Thoracic aorta (tissue), 2 donors: Measurements from ENCODE around the gene HOXB9. TPM values are rescaled to one million over a fixed set of nuclear protein-coding genes. Genes with fewer than 3 reads are reported as not detected.

Experiments used
- ATAC-seq: fragments of 150-250 bp; one replicate; pipeline ENCODE4 v1.8.0; 2017; ENCODE audit warnings: low read depth; ENCODE audit not compliant: insufficient number of reproducible peaks, low FRiP score
- DNase-seq: peaks from one replicate; pipeline ENCODE4 v3.0.0-alpha.2; 2020; ENCODE audit warnings: low spot score
- H3K27ac ChIP-seq, 2 donors: fragments of 200-600 bp; sonication (generic); 1 replicate in 1 of 2; 2 replicates in 1 of 2; pipeline ENCODE4 v1.5.1; 2016; ENCODE audit warnings: mild to moderate bottlenecking in 2 of 2, moderate library complexity in 2 of 2
- H3K27me3 ChIP-seq: fragments of 200-600 bp; sonication (generic); replicated peaks from 2 replicates; pipeline ENCODE4 v1.6.0; 2016; ENCODE audit warnings: mild to moderate bottlenecking; ENCODE audit not compliant: insufficient read depth
- H3K36me3 ChIP-seq: fragments of 200-600 bp; sonication (generic); one replicate; pipeline ENCODE4 v1.5.1; 2016
- H3K4me1 ChIP-seq, 2 donors: fragments of 200-600 bp; sonication (generic); 1 replicate in 1 of 2; 2 replicates in 1 of 2; pipeline versions ENCODE4 v1.5.1 to v1.6.0; 2016; ENCODE audit warnings: low read depth in 2 of 2, mild to moderate bottlenecking in 1 of 2; ENCODE audit not compliant: control insufficient read depth in 1 of 2
- H3K4me3 ChIP-seq: fragments of 200-600 bp; sonication (generic); 2 replicates; pipeline ENCODE4 v1.5.1; 2016; ENCODE audit warnings: mild to moderate bottlenecking
- H3K9me3 ChIP-seq: fragments of 200-600 bp; sonication (generic); 2 replicates; pipeline ENCODE4 v1.5.1; 2016
- total RNA-seq, 2 donors: library from RNA; depleted of rRNA; stranded (reverse); fragments of >200 nt; gene quantifications; one replicate each; pipeline versions ENCODE4 v1.1.0 to v1.2.3, GENCODE V29; 2016
- TF ChIP-seq, protein P1 (sequence below): fragments of 200-600 bp; sonication (generic); IDR thresholded peaks from one replicate; pipeline ENCODE4 v1.5.1; 2019; ENCODE audit warnings: antibody characterized with exemption

HOXB9 gene
- total RNA-seq, 2 donors from 2014 or later: not detected

- H3K9me3 ChIP-seq: no peaks in the 10 kb centered on the region
- H3K27ac ChIP-seq: no peak overlapping the region
- no peak for ATAC-seq
- peaks cover 19% of the 10 kb centered on the region for H3K27me3 ChIP-seq
- no peaks in the 10 kb centered on the region for H3K36me3 ChIP-seq
- no peak overlapping the region for H3K4me3 ChIP-seq
- H3K4me1 ChIP-seq: peaks cover 18 to 29% of the 10 kb centered on the region in 2 donors
- no peak for DNase-seq
- TF ChIP-seq, protein P1, sequence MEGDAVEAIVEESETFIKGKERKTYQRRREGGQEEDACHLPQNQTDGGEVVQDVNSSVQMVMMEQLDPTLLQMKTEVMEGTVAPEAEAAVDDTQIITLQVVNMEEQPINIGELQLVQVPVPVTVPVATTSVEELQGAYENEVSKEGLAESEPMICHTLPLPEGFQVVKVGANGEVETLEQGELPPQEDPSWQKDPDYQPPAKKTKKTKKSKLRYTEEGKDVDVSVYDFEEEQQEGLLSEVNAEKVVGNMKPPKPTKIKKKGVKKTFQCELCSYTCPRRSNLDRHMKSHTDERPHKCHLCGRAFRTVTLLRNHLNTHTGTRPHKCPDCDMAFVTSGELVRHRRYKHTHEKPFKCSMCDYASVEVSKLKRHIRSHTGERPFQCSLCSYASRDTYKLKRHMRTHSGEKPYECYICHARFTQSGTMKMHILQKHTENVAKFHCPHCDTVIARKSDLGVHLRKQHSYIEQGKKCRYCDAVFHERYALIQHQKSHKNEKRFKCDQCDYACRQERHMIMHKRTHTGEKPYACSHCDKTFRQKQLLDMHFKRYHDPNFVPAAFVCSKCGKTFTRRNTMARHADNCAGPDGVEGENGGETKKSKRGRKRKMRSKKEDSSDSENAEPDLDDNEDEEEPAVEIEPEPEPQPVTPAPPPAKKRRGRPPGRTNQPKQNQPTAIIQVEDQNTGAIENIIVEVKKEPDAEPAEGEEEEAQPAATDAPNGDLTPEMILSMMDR: no peak
These were observed 4.5 kb downstream of the HOXB9 start for GRCh38 chr17:48621410-48622392.

GRCh38 chr17:48620461-48621139 lies 5.6 kb downstream of the HOXB9 start:
- Histone ChIP-seq H3K27me3 (peaks cover 21% of the 10 kb centered on the region), H3K4me1 (peaks cover 8 to 20% of the 10 kb centered on the region in 2 donors), H3K27ac (no peak overlapping the region), H3K9me3 (no peaks in the 10 kb centered on the region), H3K36me3 (no peaks in the 10 kb centered on the region), H3K4me3 (no peak overlapping the region)
- DNase-seq (no peak), ATAC-seq (no peak)
- TF ChIP-seq, protein P1: no peak

DNA sequence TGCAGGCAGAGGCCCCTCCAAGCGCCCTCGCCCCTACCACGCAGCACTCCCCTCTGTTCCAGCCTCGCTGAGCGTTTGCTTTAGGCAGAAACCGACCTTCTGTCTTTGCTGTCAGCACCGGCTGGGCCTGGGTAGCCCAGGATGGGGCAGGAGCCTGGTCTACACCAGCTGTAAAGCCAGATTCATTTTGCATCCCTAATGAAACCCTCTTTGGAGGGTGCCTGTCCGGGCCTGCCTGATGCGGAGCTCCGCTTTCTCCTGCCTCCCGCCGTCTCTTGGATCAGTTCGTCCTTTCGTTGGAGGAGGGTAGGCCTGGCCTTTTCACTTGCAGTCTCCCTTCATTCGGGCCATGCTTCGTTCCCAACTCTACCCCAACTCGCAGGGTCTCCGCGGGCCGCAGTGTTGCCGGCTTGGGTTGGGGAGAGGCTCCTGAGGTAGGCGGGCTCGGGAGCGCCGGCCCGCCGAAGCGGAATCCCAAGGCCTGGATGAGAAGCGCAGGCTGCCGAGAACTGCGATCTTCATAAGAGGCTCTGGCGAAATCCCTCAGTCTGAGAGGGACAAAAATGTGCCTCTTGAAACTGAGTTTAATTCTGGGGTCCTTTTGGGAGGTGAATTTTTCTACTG lies 6.2 kb downstream of the HOXB9 start:
- DNase-seq (no peak), ATAC-seq (no peak)
- peaks cover 2 to 13% of the 10 kb centered on the region in 2 donors for H3K4me1 ChIP-seq
- TF ChIP-seq, protein P1: no peak
- H3K4me3 ChIP-seq: no peak overlapping the region
- no peaks in the 10 kb centered on the region for H3K9me3 ChIP-seq
- H3K27ac ChIP-seq: no peak overlapping the region
- no peaks in the 10 kb centered on the region for H3K36me3 ChIP-seq
- peaks cover 27% of the 10 kb centered on the region for H3K27me3 ChIP-seq

- Histone ChIP-seq H3K9me3 (no peaks in the 10 kb centered on the region), H3K4me3 (no peak overlapping the region), H3K4me1 (peaks cover 0 to 18% of the 10 kb centered on the region in 2 donors), H3K36me3 (no peaks in the 10 kb centered on the region), H3K27me3 (peaks cover 33% of the 10 kb centered on the region), H3K27ac (no peak overlapping the region)
- TF ChIP-seq, protein P1: peak; percentile 95
- peak; percentile 53 for DNase-seq
- peak; percentile 68 for ATAC-seq
These were observed 7.8 kb downstream of the HOXB9 start for GRCh38 chr17:48618256-48618896.
